Cardiac muscle cell (in vitro differentiated cells and primary cell): Measurements from ENCODE around the gene CORO7. TPM values are rescaled to one million over a fixed set of nuclear protein-coding genes. Genes with fewer than 3 reads are reported as not detected.

ENCODE experiments used
- DNase-seq, 2 donors: peaks; one replicate each; pipeline versions ENCODE4 v3.0.0 to v3.0.0-alpha.2; 2010 to 2017; ENCODE audit warnings: low read depth in 1 of 2, low spot score in 1 of 2
- H3K27ac ChIP-seq: fragments of 200-600 bp; sonication (generic); 2 replicates; pipeline ENCODE4 v1.5.1; 2016
- H3K27me3 ChIP-seq: fragments of 200-600 bp; sonication (generic); 2 replicates; pipeline ENCODE4 v1.6.0; 2016; ENCODE audit warnings: control low read depth
- H3K36me3 ChIP-seq: fragments of 200-600 bp; sonication (generic); 2 replicates; pipeline ENCODE4 v1.5.1; 2016; ENCODE audit warnings: control low read depth
- H3K4me1 ChIP-seq: fragments of 200-600 bp; sonication (generic); 2 replicates; pipeline ENCODE4 v1.8.1; 2017; ENCODE audit warnings: low read depth, mild to moderate bottlenecking, mixed run types
- H3K4me3 ChIP-seq: fragments of 200-600 bp; sonication (generic); 2 replicates; pipeline ENCODE4 v1.5.1; 2016; ENCODE audit warnings: mild to moderate bottlenecking
- H3K9me3 ChIP-seq: fragments of 200-600 bp; sonication (generic); 2 replicates; pipeline ENCODE4 v1.5.1; 2017; ENCODE audit warnings: low read depth, mild to moderate bottlenecking, control low read depth
- CTCF ChIP-seq: IDR thresholded peaks from 2 replicates; pipeline ENCODE4 v1.5.1; 2012; ENCODE audit warnings: low read depth, mild to moderate bottlenecking, low read length
- polyA plus RNA-seq: library from polyadenylated mRNA; unstranded; fragments of >200 nt; fragmentation: Nextera tagmentation; extraction: Ambion mirVana; gene quantifications from 2 replicates; pipeline ENCODE4 v1.2.1, GENCODE V29; 2016
- total RNA-seq: library from RNA; depleted of rRNA; stranded (reverse); fragments of >200 nt; gene quantifications from 2 replicates; pipeline ENCODE4 v1.2.3, GENCODE V29; 2016

The CORO7 gene
- total and polyA plus RNA-seq, 2 experiments from 2014 or later = 62.1 to 66.5 TPM

- Histone ChIP-seq H3K9me3 (no peaks in the 10 kb centered on the region), H3K27ac (peak overlapping the region; percentile 7)
Measured at GRCh38 chr16:4309833-4310266, 106.5 kb downstream of the CORO7 start.

GRCh38 chr16:4309102-4309832 lies 107.1 kb downstream of the CORO7 start:
- peak overlapping the region; percentile 7 for H3K27ac ChIP-seq
- H3K4me3 ChIP-seq = no peak overlapping the region
- no peaks in the 10 kb centered on the region for H3K9me3 ChIP-seq
- TF ChIP-seq CTCF = no peak
- DNase-seq = no peak
- H3K4me1 ChIP-seq = peaks cover 6% of the 10 kb centered on the region
- no peaks in the 10 kb centered on the region for H3K27me3 ChIP-seq
- no peaks in the 10 kb centered on the region for H3K36me3 ChIP-seq

More at GRCh38 chr16:4309833-4310266, 106.5 kb downstream of the CORO7 start:
- Histone ChIP-seq H3K36me3 (no peaks in the 10 kb centered on the region), H3K4me1 (peaks cover 6% of the 10 kb centered on the region), H3K27me3 (no peaks in the 10 kb centered on the region), H3K4me3 (no peak overlapping the region)
- DNase-seq = peak; percentile 57 to 81
- peak; percentile 65 for TF ChIP-seq CTCF

GRCh38 chr16:4307215-4308037 lies 109.0 kb downstream of the CORO7 start:
- Histone ChIP-seq H3K36me3 (no peaks in the 10 kb centered on the region), H3K4me3 (peak overlapping the region; percentile 60), H3K9me3 (no peaks in the 10 kb centered on the region), H3K27ac (peak overlapping the region; percentile 84), H3K27me3 (no peaks in the 10 kb centered on the region), H3K4me1 (peaks cover 6% of the 10 kb centered on the region)
- peak; percentile 97 to 98 for DNase-seq
- TF ChIP-seq CTCF = no peak

- H3K4me1 ChIP-seq = peaks cover 6% of the 10 kb centered on the region
- H3K9me3 ChIP-seq = no peaks in the 10 kb centered on the region
- peak overlapping the region; percentile 84 for H3K27ac ChIP-seq
- no peak for TF ChIP-seq CTCF
- no peaks in the 10 kb centered on the region for H3K27me3 ChIP-seq
- no peaks in the 10 kb centered on the region for H3K36me3 ChIP-seq
- peak in 1 of 2 donors; percentile 30 for DNase-seq
- peak overlapping the region; percentile 60 for H3K4me3 ChIP-seq
Measured at GRCh38 chr16:4306470-4307214, 109.8 kb downstream of the CORO7 start.

Other genes starting within 250 kb of the CORO7 start
- 46.1 and 51.1 TPM in 2 replicates for gene SRL, start 174.5 kb downstream of the CORO7 start, total RNA-seq
- gene SRL, start 174.5 kb downstream of the CORO7 start, polyA plus RNA-seq = 45.9 and 56.4 TPM in 2 replicates
- 11.7 and 20.5 TPM in 2 replicates for gene TFAP4, start 143.6 kb downstream of the CORO7 start, total RNA-seq
- 3.4 and 6.7 TPM in 2 replicates for gene TFAP4, start 143.6 kb downstream of the CORO7 start, polyA plus RNA-seq
- gene GLIS2, start 100.5 kb downstream of the CORO7 start, total RNA-seq = 10.4 and 14.5 TPM in 2 replicates
- 10.3 and 15.4 TPM in 2 replicates for gene GLIS2, start 100.5 kb downstream of the CORO7 start, polyA plus RNA-seq
- gene PAM16, start 65.3 kb downstream of the CORO7 start, total RNA-seq = 65.1 and 72.5 TPM in 2 replicates
- gene PAM16, start 65.3 kb downstream of the CORO7 start, polyA plus RNA-seq = 71.8 and 82.8 TPM in 2 replicates
- gene VASN, start 44.7 kb downstream of the CORO7 start, total RNA-seq = 23.3 and 33.3 TPM in 2 replicates
- 18.9 and 30.5 TPM in 2 replicates for gene VASN, start 44.7 kb downstream of the CORO7 start, polyA plus RNA-seq
- 62.1 and 70.7 TPM in 2 replicates for gene DNAJA3, start 9.3 kb upstream of the CORO7 start, total RNA-seq
- 60.5 and 70.8 TPM in 2 replicates for gene DNAJA3, start 9.3 kb upstream of the CORO7 start, polyA plus RNA-seq
- 45.4 and 64.5 TPM in 2 replicates for gene NMRAL1, start 58.0 kb upstream of the CORO7 start, total RNA-seq
- 32.4 and 46.9 TPM in 2 replicates for gene NMRAL1, start 58.0 kb upstream of the CORO7 start, polyA plus RNA-seq
- gene HMOX2, start 59.8 kb upstream of the CORO7 start, total RNA-seq = 61.5 and 69.8 TPM in 2 replicates
- gene HMOX2, start 59.8 kb upstream of the CORO7 start, polyA plus RNA-seq = 83.7 and 101 TPM in 2 replicates
- 46.4 and 55.8 TPM in 2 replicates for gene CDIP1, start 122.2 kb upstream of the CORO7 start, total RNA-seq
- 87.6 and 88.4 TPM in 2 replicates for gene CDIP1, start 122.2 kb upstream of the CORO7 start, polyA plus RNA-seq
- gene C16orf96, start 139.7 kb upstream of the CORO7 start, total RNA-seq = 1.9 and 3.6 TPM in 2 replicates
- 0.24 and 0.39 TPM in 2 replicates for gene C16orf96, start 139.7 kb upstream of the CORO7 start, polyA plus RNA-seq
- 33.6 and 42.9 TPM in 2 replicates for gene UBALD1, start 198.3 kb upstream of the CORO7 start, total RNA-seq
- 46.6 and 47.3 TPM in 2 replicates for gene UBALD1, start 198.3 kb upstream of the CORO7 start, polyA plus RNA-seq
- 58.2 and 66.6 TPM in 2 replicates for gene MGRN1, start 208.2 kb upstream of the CORO7 start, total RNA-seq
- 42.6 and 47.2 TPM in 2 replicates for gene MGRN1, start 208.2 kb upstream of the CORO7 start, polyA plus RNA-seq